Caco-2 (cell line): Measurements from ENCODE around the gene BRD3OS. TPM values are rescaled to one million over a fixed set of nuclear protein-coding genes. Genes with fewer than 3 reads are reported as not detected.

Experiments used
- BruUV-seq: library from RNA; stranded (reverse); fragments of 400-500 nt; replicated peaks from 2 replicates; lab custom pipeline; 2021; lab: Mats Ljungman, UMichigan
- CTCF ChIA-PET: fragments of 300-600 bp; sonication (Branson Sonifier 250); formaldehyde crosslinking; loops from one replicate; lab custom pipeline; 2022; ENCODE audit warnings: antibody characterized with exemption; lab: Charles Lee
- POLR2A ChIA-PET: fragments of 300-600 bp; sonication (Branson Sonifier 250); formaldehyde crosslinking; loops from one replicate; lab custom pipeline; 2022; ENCODE audit warnings: antibody characterized with exemption; lab: Charles Lee
- DNase-seq, 2 experiments: peaks; one replicate each; pipeline versions ENCODE4 v3.0.0 to v3.0.0-alpha.2; 2020 to 2022
- H3K27me3 ChIP-seq: replicated peaks from 2 replicates; pipeline ENCODE4 v1.6.0; 2011; ENCODE audit warnings: low read length; ENCODE audit not compliant: control insufficient read depth, insufficient read depth
- H3K36me3 ChIP-seq: 2 replicates; pipeline ENCODE4 v1.5.1; 2011; ENCODE audit warnings: low read length; ENCODE audit not compliant: control insufficient read depth, insufficient read depth
- H3K4me1 ChIP-seq: fragments of 250-450 bp; sonication (Bioruptor Pico); 2 replicates; pipeline ENCODE4 v1.5.1; 2020; ENCODE audit warnings: mild to moderate bottlenecking
- H3K4me3 ChIP-seq: 2 replicates; pipeline ENCODE4 v1.5.1; 2011; ENCODE audit warnings: low read depth, mild to moderate bottlenecking, control low read depth, low read length
- H3K9me3 ChIP-seq: fragments of 250-450 bp; sonication (Bioruptor Pico); 2 replicates; pipeline ENCODE4 v1.5.1; 2020; ENCODE audit warnings: mild to moderate bottlenecking, moderate library complexity
- H3K27ac Mint-ChIP-seq: one replicate; pipeline ENCODE4 v1.8.0; 2022; ENCODE audit warnings: mixed read lengths; ENCODE audit not compliant: unreplicated experiment
- H3K27me3 Mint-ChIP-seq: one replicate; pipeline ENCODE4 v1.8.0; 2022; ENCODE audit warnings: mixed read lengths; ENCODE audit not compliant: insufficient read depth, unreplicated experiment
- H3K36me3 Mint-ChIP-seq: one replicate; pipeline ENCODE4 v1.8.0; 2022; ENCODE audit warnings: mild to moderate bottlenecking, mixed read lengths; ENCODE audit not compliant: insufficient read depth, unreplicated experiment
- H3K4me1 Mint-ChIP-seq: one replicate; pipeline ENCODE4 v1.8.0; 2022; ENCODE audit warnings: low read depth, mixed read lengths; ENCODE audit not compliant: unreplicated experiment
- H3K4me3 Mint-ChIP-seq: one replicate; pipeline ENCODE4 v1.8.0; 2022; ENCODE audit warnings: mild to moderate bottlenecking, moderate library complexity, mixed read lengths; ENCODE audit not compliant: unreplicated experiment
- H3K9me3 Mint-ChIP-seq: one replicate; pipeline ENCODE4 v1.8.0; 2022; ENCODE audit warnings: mixed read lengths; ENCODE audit not compliant: unreplicated experiment
- intact Hi-C: fragments of 100-400 bp; cut with micrococcal nuclease; formaldehyde crosslinking; loops from one replicate; pipeline ENCODE4 v1.10.0; 2022; ENCODE audit not compliant: unreplicated experiment
- total RNA-seq: library from RNA; stranded (reverse); gene quantifications from 2 replicates; pipeline ENCODE4 v1.2.3, GENCODE V29; 2022
- TF ChIP-seq, protein P1 (sequence below), 2 experiments: fragments of 200-600 bp in 1 of 2; IDR thresholded peaks; 1 replicate in 1 of 2; 2 replicates in 1 of 2; pipeline versions ENCODE4 v1.5.1 to v1.8.0; 2011 to 2022; ENCODE audit warnings: antibody characterized with exemption in 1 of 2, control low read depth in 1 of 2, inconsistent platforms in 1 of 2, low read depth in 1 of 2, low read length in 1 of 2, mild to moderate bottlenecking in 1 of 2, moderate library complexity in 1 of 2; ENCODE audit not compliant: insufficient read depth in 1 of 2, severe bottlenecking in 1 of 2, unreplicated experiment in 1 of 2

BRD3OS gene
- total RNA-seq, 1 experiment from 2014 or later: 9.4 TPM

DNA sequence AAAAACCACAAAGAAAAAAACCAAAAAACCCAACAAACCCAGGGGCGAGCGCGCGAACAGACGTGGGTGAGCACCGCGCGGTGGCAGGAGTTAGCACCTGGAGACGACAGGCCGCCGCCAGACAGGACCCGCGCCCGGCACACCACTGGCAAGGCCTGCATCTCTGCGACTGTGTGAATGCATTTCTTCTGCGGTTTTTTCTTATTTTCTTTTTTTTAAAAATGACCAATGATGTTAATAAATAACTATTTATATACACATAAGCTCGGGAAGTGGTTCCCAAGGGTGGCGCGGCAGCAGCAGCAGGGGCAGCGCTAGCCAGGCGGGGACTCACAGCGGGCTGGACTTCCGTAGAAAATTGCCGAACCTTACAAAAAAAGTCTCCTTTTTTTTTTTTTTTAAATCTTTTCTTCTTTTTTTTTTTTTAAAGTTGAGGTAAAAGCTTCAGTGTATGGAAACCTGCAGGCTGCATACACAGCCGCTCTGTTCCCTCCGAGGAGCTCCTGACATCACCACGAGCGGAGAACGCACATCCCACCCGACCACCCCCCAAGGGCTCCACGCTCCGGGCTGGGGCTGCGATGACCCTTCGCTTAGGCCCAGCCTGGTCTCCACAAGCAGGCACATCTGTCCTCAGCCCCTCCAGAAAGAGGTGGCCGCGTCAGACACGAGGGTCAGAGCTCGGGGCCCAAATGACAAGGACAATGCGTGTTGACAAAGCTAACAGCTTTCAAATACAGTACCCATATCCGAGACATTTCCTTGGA, 7.4 kb downstream of the BRD3OS start:
- Mint-ChIP-seq H3K9me3 (no peaks in the 10 kb centered on the region), H3K27me3 (no peaks in the 10 kb centered on the region), H3K36me3 (peaks cover 57% of the 10 kb centered on the region), H3K4me1 (no peaks in the 10 kb centered on the region), H3K4me3 (no peak overlapping the region), H3K27ac (no peak overlapping the region)
- Histone ChIP-seq H3K36me3 (peaks cover 5% of the 10 kb centered on the region; the same call in 1 of the 2 replicates), H3K9me3 (no peaks in the 10 kb centered on the region), H3K4me3 (no peak overlapping the region), H3K4me1 (no peaks in the 10 kb centered on the region), H3K27me3 (no peaks in the 10 kb centered on the region)
- intact Hi-C loops: no loop called here
- no peak for DNase-seq
- CTCF ChIA-PET: interaction anchor here (0.6 kb wide), 1 partner anchor 191 kb away, joined by 7 read pairs; no protein-coding TSS in a partner anchor
- no TSS peak for BruUV-seq
- TF ChIP-seq, protein P1, sequence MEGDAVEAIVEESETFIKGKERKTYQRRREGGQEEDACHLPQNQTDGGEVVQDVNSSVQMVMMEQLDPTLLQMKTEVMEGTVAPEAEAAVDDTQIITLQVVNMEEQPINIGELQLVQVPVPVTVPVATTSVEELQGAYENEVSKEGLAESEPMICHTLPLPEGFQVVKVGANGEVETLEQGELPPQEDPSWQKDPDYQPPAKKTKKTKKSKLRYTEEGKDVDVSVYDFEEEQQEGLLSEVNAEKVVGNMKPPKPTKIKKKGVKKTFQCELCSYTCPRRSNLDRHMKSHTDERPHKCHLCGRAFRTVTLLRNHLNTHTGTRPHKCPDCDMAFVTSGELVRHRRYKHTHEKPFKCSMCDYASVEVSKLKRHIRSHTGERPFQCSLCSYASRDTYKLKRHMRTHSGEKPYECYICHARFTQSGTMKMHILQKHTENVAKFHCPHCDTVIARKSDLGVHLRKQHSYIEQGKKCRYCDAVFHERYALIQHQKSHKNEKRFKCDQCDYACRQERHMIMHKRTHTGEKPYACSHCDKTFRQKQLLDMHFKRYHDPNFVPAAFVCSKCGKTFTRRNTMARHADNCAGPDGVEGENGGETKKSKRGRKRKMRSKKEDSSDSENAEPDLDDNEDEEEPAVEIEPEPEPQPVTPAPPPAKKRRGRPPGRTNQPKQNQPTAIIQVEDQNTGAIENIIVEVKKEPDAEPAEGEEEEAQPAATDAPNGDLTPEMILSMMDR (IDR thresholded peaks at IDR 0.05; ENCODE audit: insufficient read depth in 1 of 2, low read depth in 1 of 2, low read length in 1 of 2, severe bottlenecking in 1 of 2, unreplicated experiment in 1 of 2): no peak
- POLR2A ChIA-PET: interaction anchor here (0.6 kb wide), 1 partner anchor 573 kb away, joined by 16 read pairs; no protein-coding TSS in a partner anchor

DNA sequence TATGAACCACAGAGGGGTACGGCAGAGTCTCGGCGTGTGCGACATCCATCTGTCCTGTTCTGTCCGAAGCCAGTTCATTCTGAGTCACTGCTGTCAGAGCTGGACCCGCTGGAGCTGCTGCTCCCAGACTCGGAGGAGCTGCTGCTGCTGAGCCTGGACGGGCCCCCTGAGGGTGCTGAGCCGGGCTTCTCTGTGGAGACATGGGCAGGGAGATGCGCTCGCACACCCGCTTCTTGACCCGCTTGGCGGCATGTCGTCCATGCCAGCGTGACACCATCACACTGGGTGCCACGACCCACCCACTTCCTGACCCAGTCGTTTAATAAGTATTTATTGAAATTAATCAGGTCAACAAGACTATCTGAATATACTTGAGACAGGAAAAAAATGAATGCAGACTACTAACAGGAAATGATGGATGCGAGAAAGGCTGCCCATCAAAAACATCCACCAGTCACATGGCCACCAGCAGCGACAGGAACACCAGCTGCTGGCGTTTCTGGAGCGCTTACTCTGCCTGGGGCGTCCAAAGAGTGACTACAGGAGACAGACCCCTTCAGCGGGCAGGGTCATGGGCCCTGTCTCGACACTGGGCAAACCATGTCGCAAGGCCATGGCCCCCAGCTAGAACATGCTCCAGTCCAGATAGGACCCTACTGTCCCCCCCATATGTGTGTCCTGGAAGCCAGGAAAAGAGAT, 8.4 kb downstream of the BRD3OS start:
- Histone ChIP-seq H3K4me1 (no peaks in the 10 kb centered on the region), H3K4me3 (no peak overlapping the region), H3K36me3 (peaks cover 5% of the 10 kb centered on the region; the same call in 1 of the 2 replicates), H3K27me3 (no peaks in the 10 kb centered on the region), H3K9me3 (no peaks in the 10 kb centered on the region)
- no peaks in the 10 kb centered on the region for H3K27me3 Mint-ChIP-seq
- TF ChIP-seq, protein P1 (IDR thresholded peaks at IDR 0.05; ENCODE audit: insufficient read depth in 1 of 2, low read depth in 1 of 2, low read length in 1 of 2, severe bottlenecking in 1 of 2, unreplicated experiment in 1 of 2): no peak
- no peak overlapping the region for H3K4me3 Mint-ChIP-seq
- intact Hi-C loops: no loop called here
- ChIA-PET CTCF (no interaction called here), POLR2A (no interaction called here)
- no peaks in the 10 kb centered on the region for H3K9me3 Mint-ChIP-seq
- peak in 1 of 2 experiments; percentile 31 for DNase-seq
- H3K36me3 Mint-ChIP-seq: peaks cover 54% of the 10 kb centered on the region
- no peak overlapping the region for H3K27ac Mint-ChIP-seq
- H3K4me1 Mint-ChIP-seq: no peaks in the 10 kb centered on the region
- BruUV-seq: no TSS peak

DNA sequence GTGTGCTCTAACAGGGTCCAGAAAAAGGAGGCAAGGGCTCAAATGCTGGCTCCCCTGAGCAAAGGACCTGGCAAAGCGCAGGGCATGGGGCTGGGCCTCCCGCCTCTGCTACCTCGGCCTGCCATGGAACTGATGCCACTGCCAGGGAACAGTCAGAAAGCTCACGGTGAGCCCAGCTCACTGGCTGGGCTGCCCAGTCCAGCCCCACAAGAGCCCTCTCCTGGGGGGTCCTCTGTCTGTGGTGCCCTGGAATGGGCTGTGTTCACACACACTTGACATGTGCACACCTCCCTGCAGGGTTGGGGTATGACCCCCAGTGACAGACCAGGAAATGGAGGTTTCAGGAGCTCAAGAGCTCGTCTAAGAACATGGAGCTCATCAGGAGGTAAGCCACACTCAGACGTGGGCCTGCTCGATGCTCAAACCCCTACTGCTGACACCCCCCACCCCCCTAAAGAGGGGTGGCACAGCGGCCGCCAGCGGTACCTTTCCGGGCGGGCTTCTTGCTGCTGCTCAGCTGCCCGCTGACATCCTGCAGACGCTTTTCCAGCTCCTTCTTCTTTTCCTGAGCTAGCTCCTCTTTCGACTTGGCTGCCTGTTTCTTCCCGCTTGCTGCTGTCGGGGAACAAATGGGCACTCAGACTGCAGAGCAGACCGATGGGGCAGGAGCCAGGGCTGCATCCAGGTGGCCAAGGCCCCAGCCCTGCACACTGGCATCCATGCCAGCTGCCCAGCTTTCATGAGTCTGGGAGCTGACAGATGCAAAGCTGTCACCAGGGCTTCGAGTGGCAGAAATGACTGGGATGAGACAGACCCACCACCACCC, 9.1 kb downstream of the BRD3OS start:
- no peaks in the 10 kb centered on the region for H3K4me1 ChIP-seq
- intact Hi-C loops: no loop called here
- CTCF ChIA-PET: no interaction called here
- Mint-ChIP-seq H3K36me3 (peaks cover 54% of the 10 kb centered on the region), H3K27me3 (no peaks in the 10 kb centered on the region), H3K9me3 (no peaks in the 10 kb centered on the region), H3K27ac (no peak overlapping the region), H3K4me1 (no peaks in the 10 kb centered on the region), H3K4me3 (no peak overlapping the region)
- POLR2A ChIA-PET: no interaction called here
- H3K27me3 ChIP-seq: no peaks in the 10 kb centered on the region
- TF ChIP-seq, protein P1 (IDR thresholded peaks at IDR 0.05; ENCODE audit: insufficient read depth in 1 of 2, low read depth in 1 of 2, low read length in 1 of 2, severe bottlenecking in 1 of 2, unreplicated experiment in 1 of 2): no peak
- peak in 1 of 2 experiments; percentile 19 for DNase-seq
- H3K4me3 ChIP-seq: no peak overlapping the region
- BruUV-seq: no TSS peak
- peaks cover 4% of the 10 kb centered on the region; the same call in 1 of the 2 replicates for H3K36me3 ChIP-seq
- H3K9me3 ChIP-seq: no peaks in the 10 kb centered on the region
